Skeletal muscle satellite cell (primary cell): Measurements from ENCODE around the gene AKAP13.

Source experiments
- H3K27me3 ChIP-seq: 2 replicates; pipeline ENCODE4 v1.7.0; 2013; ENCODE audit warnings: low read length; ENCODE audit not compliant: control insufficient read depth, insufficient read depth
- H3K36me3 ChIP-seq: 2 replicates; pipeline ENCODE4 v1.7.0; 2013; ENCODE audit warnings: mild to moderate bottlenecking, control low read depth, low read length; ENCODE audit not compliant: insufficient read depth
- H3K4me1 ChIP-seq: 2 replicates; pipeline ENCODE4 v1.7.0; 2013; ENCODE audit warnings: low read length; ENCODE audit not compliant: control insufficient read depth, insufficient read depth
- H3K4me2 ChIP-seq: 2 replicates; pipeline ENCODE4 v1.7.0; 2013; ENCODE audit warnings: mild to moderate bottlenecking, low read length
- H3K4me3 ChIP-seq: 2 replicates; pipeline ENCODE4 v1.7.0; 2013; ENCODE audit warnings: low read length
- H3K9ac ChIP-seq: 2 replicates; pipeline ENCODE4 v1.7.0; 2013; ENCODE audit warnings: mild to moderate bottlenecking, low read depth, low read length, moderate library complexity
- H3K9me3 ChIP-seq: replicated peaks from 2 replicates; pipeline ENCODE4 v1.7.0; 2013; ENCODE audit warnings: mild to moderate bottlenecking, control low read depth, low read length

Gene AKAP13

GRCh38 chr15:85693277-85693676 lies 312.9 kb downstream of the AKAP13 start:
- H3K4me3 ChIP-seq = no peak overlapping the region

GRCh38 chr15:85694091-85694490 lies 313.7 kb downstream of the AKAP13 start:
- no peaks in the 10 kb centered on the region for H3K9me3 ChIP-seq
- peaks cover 46% of the 10 kb centered on the region for H3K36me3 ChIP-seq

More at GRCh38 chr15:85693277-85693676, 312.9 kb downstream of the AKAP13 start:
- H3K9ac ChIP-seq = no peak overlapping the region
- H3K4me1 ChIP-seq = peaks cover 5% of the 10 kb centered on the region
- no peaks in the 10 kb centered on the region for H3K27me3 ChIP-seq
- H3K4me2 ChIP-seq = no peak overlapping the region
- no peaks in the 10 kb centered on the region for H3K9me3 ChIP-seq
- peaks cover 49% of the 10 kb centered on the region for H3K36me3 ChIP-seq

GRCh38 chr15:85700767-85701166 lies 320.4 kb downstream of the AKAP13 start:
- H3K9ac ChIP-seq = no peak overlapping the region
- H3K36me3 ChIP-seq = peaks cover 11% of the 10 kb centered on the region
- H3K4me2 ChIP-seq = no peak overlapping the region
- H3K4me1 ChIP-seq = peaks cover 30% of the 10 kb centered on the region
- no peak overlapping the region for H3K4me3 ChIP-seq
- H3K9me3 ChIP-seq = no peaks in the 10 kb centered on the region
- no peaks in the 10 kb centered on the region for H3K27me3 ChIP-seq

More at GRCh38 chr15:85694091-85694490, 313.7 kb downstream of the AKAP13 start:
- Histone ChIP-seq H3K4me3 (no peak overlapping the region), H3K4me1 (peaks cover 5% of the 10 kb centered on the region), H3K4me2 (no peak overlapping the region), H3K27me3 (no peaks in the 10 kb centered on the region), H3K9ac (no peak overlapping the region)

GRCh38 chr15:85702321-85703101 lies 322.1 kb downstream of the AKAP13 start:
- no peaks in the 10 kb centered on the region for H3K9me3 ChIP-seq
- H3K36me3 ChIP-seq = peaks cover 4% of the 10 kb centered on the region
- H3K9ac ChIP-seq = peak overlapping the region; percentile 10
- H3K4me2 ChIP-seq = no peak overlapping the region
- H3K4me1 ChIP-seq = peaks cover 43% of the 10 kb centered on the region
- H3K4me3 ChIP-seq = no peak overlapping the region
- H3K27me3 ChIP-seq = no peaks in the 10 kb centered on the region

GRCh38 chr15:85704066-85704465 lies 323.7 kb downstream of the AKAP13 start:
- H3K9me3 ChIP-seq = no peaks in the 10 kb centered on the region
- H3K36me3 ChIP-seq = peaks cover 10% of the 10 kb centered on the region
- H3K4me3 ChIP-seq = no peak overlapping the region
- peaks cover 51% of the 10 kb centered on the region for H3K4me1 ChIP-seq
- H3K4me2 ChIP-seq = no peak overlapping the region
- H3K27me3 ChIP-seq = no peaks in the 10 kb centered on the region
- peak overlapping the region; percentile 12 for H3K9ac ChIP-seq

- Histone ChIP-seq H3K9me3 (no peaks in the 10 kb centered on the region), H3K36me3 (peaks cover 10% of the 10 kb centered on the region), H3K4me1 (peaks cover 51% of the 10 kb centered on the region), H3K9ac (peak overlapping the region; percentile 12), H3K27me3 (no peaks in the 10 kb centered on the region), H3K4me2 (peak overlapping the region; percentile 13), H3K4me3 (no peak overlapping the region)
Observed at GRCh38 chr15:85704720-85705429, 324.5 kb downstream of the AKAP13 start.

- Histone ChIP-seq H3K9me3 (no peaks in the 10 kb centered on the region), H3K4me1 (peaks cover 61% of the 10 kb centered on the region), H3K36me3 (peaks cover 18% of the 10 kb centered on the region), H3K9ac (peak overlapping the region; percentile 68), H3K27me3 (no peaks in the 10 kb centered on the region), H3K4me2 (peak overlapping the region; percentile 71), H3K4me3 (peak overlapping the region; percentile 44)
Observed at GRCh38 chr15:85706779-85707518, 326.5 kb downstream of the AKAP13 start.

- peak overlapping the region; percentile 44 for H3K4me3 ChIP-seq
- H3K9ac ChIP-seq = peak overlapping the region; percentile 68
Observed at GRCh38 chr15:85707519-85708338, 327.3 kb downstream of the AKAP13 start.

GRCh38 chr15:85708402-85708941 lies 328.1 kb downstream of the AKAP13 start:
- Histone ChIP-seq H3K4me3 (no peak overlapping the region), H3K4me2 (no peak overlapping the region), H3K9ac (no peak overlapping the region), H3K27me3 (no peaks in the 10 kb centered on the region), H3K36me3 (peaks cover 21% of the 10 kb centered on the region), H3K4me1 (peaks cover 53% of the 10 kb centered on the region), H3K9me3 (no peaks in the 10 kb centered on the region)

More at GRCh38 chr15:85707519-85708338, 327.3 kb downstream of the AKAP13 start:
- H3K36me3 ChIP-seq = peaks cover 21% of the 10 kb centered on the region
- H3K4me1 ChIP-seq = peaks cover 56% of the 10 kb centered on the region
- no peaks in the 10 kb centered on the region for H3K27me3 ChIP-seq
- H3K9me3 ChIP-seq = no peaks in the 10 kb centered on the region
- peak overlapping the region; percentile 71 for H3K4me2 ChIP-seq

GRCh38 chr15:85709250-85709649 lies 328.8 kb downstream of the AKAP13 start:
- no peaks in the 10 kb centered on the region for H3K9me3 ChIP-seq
- H3K27me3 ChIP-seq = no peaks in the 10 kb centered on the region
- H3K4me1 ChIP-seq = peaks cover 48% of the 10 kb centered on the region
- H3K4me2 ChIP-seq = no peak overlapping the region
- peaks cover 21% of the 10 kb centered on the region for H3K36me3 ChIP-seq
- no peak overlapping the region for H3K4me3 ChIP-seq
- H3K9ac ChIP-seq = no peak overlapping the region
